WI38 (cell line): ENCODE results near the gene DIAPH2.
"Not testable (repeated sequence)": the region's sequence is repeated elsewhere in the genome, so short reads cannot be mapped to it uniquely, and the experiment has no call there.

Experiments
- H3K4me3 ChIP-seq: 2 replicates; pipeline ENCODE4 v1.5.1; 2011; ENCODE audit warnings: low read depth, mild to moderate bottlenecking, control low read depth, low read length
- CTCF ChIP-seq: IDR thresholded peaks from 2 replicates; pipeline ENCODE4 v1.5.1; 2012; ENCODE audit warnings: low read depth, mild to moderate bottlenecking, control low read depth, low read length

DIAPH2 gene

GRCh38 chrX:96703379-96703778 is 18.7 kb downstream of the DIAPH2 start:
- H3K4me3 ChIP-seq, result no peak overlapping the region
- TF ChIP-seq CTCF, result no peak

GRCh38 chrX:96703816-96704215 is 19.2 kb downstream of the DIAPH2 start:
- no peak overlapping the region for H3K4me3 ChIP-seq
- no peak for TF ChIP-seq CTCF

GRCh38 chrX:96704629-96705028 is 20.0 kb downstream of the DIAPH2 start:
- no peak overlapping the region for H3K4me3 ChIP-seq
- TF ChIP-seq CTCF, result no peak

- H3K4me3 ChIP-seq, result no peak overlapping the region
- no peak for TF ChIP-seq CTCF
Observed at GRCh38 chrX:96705905-96706304, 21.3 kb downstream of the DIAPH2 start.

- TF ChIP-seq CTCF, result no peak
- H3K4me3 ChIP-seq, result no peak overlapping the region
Observed at GRCh38 chrX:96707804-96708203, 23.2 kb downstream of the DIAPH2 start.

GRCh38 chrX:96710031-96710430 is 25.4 kb downstream of the DIAPH2 start:
- no peak overlapping the region for H3K4me3 ChIP-seq
- TF ChIP-seq CTCF, result no peak

GRCh38 chrX:96713303-96713702 is 28.7 kb downstream of the DIAPH2 start:
- H3K4me3 ChIP-seq, result no peak overlapping the region
- no peak for TF ChIP-seq CTCF

GRCh38 chrX:96714393-96714792 is 29.8 kb downstream of the DIAPH2 start:
- H3K4me3 ChIP-seq, result not testable (repeated sequence)
